Measurements from ENCODE around the gene VRK1. TPM values are rescaled to one million over a fixed set of nuclear protein-coding genes. Genes with fewer than 3 reads are reported as not detected.

Gene VRK1
- total and polyA plus RNA-seq, 10 of the 15 experiments (the other 5 are each of a cell fraction or from before 2014, with no cell fraction given): 50.9 to 137 (median 84.7) TPM

- ChIA-PET POLR2A (no interaction called here), SMC1A (ENCODE audit: uncharacterized antibody, unreplicated experiment) (interaction anchor here (1.5 kb wide), 1 partner anchor 9 kb away, joined by 4 read pairs; no protein-coding TSS in a partner anchor), CTCF (interaction anchor here (0.9 kb wide), 1 partner anchor 23 kb away, joined by 3 read pairs; no protein-coding TSS in a partner anchor), RAD21 (ENCODE audit: unreplicated experiment) (no interaction called here)
- no peak for TF ChIP-seq EED (IDR thresholded peaks at IDR 0.05; ENCODE audit: low read depth)
- no peak for TF ChIP-seq PRDM15 (CRISPR knock-in tag; IDR thresholded peaks at IDR 0.05)
- TF ChIP-seq ZBTB4 (CRISPR knock-in tag; IDR thresholded peaks at IDR 0.05): no peak
- no peak for TF ChIP-seq TARDBP (IDR thresholded peaks at IDR 0.05; ENCODE audit: borderline replicate concordance)
- no peak for TF ChIP-seq SKIL (IDR thresholded peaks at IDR 0.05; ENCODE audit: low read depth, poor library complexity, severe bottlenecking)
- TF ChIP-seq HSF1 (IDR thresholded peaks at IDR 0.05; ENCODE audit: low read depth, low read length): no peak
- no peak for TF ChIP-seq MYB (IDR thresholded peaks at IDR 0.05; ENCODE audit: borderline replicate concordance, low read depth, low read length)
- Histone ChIP-seq H3K27me3 (replicated peaks in 1 of 2; ENCODE audit: control insufficient read depth in 2 of 2, insufficient read depth in 2 of 2, low read length in 1 of 2) (no peaks in the 10 kb centered on the region), H3K79me2 (ENCODE audit: control insufficient read depth, insufficient read depth, low read length) (no peaks in the 10 kb centered on the region), H4K20me1 (ENCODE audit: control insufficient read depth, insufficient read depth) (no peaks in the 10 kb centered on the region), H3K4me1 (ENCODE audit: control insufficient read depth, insufficient read depth, low read length) (no peaks in the 10 kb centered on the region), H3K36me3 (ENCODE audit: control insufficient read depth in 2 of 2, insufficient read depth in 2 of 2, low read length in 1 of 2) (peaks cover 4 to 6% of the 10 kb centered on the region in 2 experiments; a peak in 3 of 4 replicates), H2AFZ (ENCODE audit: control insufficient read depth, low read depth, low read length) (no peak overlapping the region), H3K4me2 (ENCODE audit: control insufficient read depth, insufficient read depth) (no peak overlapping the region), H3K9ac (ENCODE audit: control insufficient read depth, insufficient read depth, low read length) (no peak overlapping the region), H3K4me3 (no peak overlapping the region), H3K27ac (ENCODE audit: control insufficient read depth, insufficient read depth) (no peak overlapping the region), H3K9me3 (replicated peaks; ENCODE audit: control insufficient read depth, insufficient read depth, low read length) (no peaks in the 10 kb centered on the region)
- in situ Hi-C loops (cut with MboI) (no loop called here), intact Hi-C loops (cut with micrococcal nuclease; ENCODE audit: unreplicated experiment) (no loop called here)
- DNase-seq (ENCODE audit: low read depth, low spot score) (no peak), FAIRE-seq (no peak), ATAC-seq (no peak)
- BruUV-seq (replicated peaks): no TSS peak
Measured at GRCh38 chr14:96858643-96859042, 61.5 kb downstream of the VRK1 start.

All from GM12878 (cell line).